ENCODE measurements around the gene SLC4A8.
A peak's percentile ranks its signal among the peaks of the same experiment; 100 is the strongest.

SLC4A8 gene

DNA sequence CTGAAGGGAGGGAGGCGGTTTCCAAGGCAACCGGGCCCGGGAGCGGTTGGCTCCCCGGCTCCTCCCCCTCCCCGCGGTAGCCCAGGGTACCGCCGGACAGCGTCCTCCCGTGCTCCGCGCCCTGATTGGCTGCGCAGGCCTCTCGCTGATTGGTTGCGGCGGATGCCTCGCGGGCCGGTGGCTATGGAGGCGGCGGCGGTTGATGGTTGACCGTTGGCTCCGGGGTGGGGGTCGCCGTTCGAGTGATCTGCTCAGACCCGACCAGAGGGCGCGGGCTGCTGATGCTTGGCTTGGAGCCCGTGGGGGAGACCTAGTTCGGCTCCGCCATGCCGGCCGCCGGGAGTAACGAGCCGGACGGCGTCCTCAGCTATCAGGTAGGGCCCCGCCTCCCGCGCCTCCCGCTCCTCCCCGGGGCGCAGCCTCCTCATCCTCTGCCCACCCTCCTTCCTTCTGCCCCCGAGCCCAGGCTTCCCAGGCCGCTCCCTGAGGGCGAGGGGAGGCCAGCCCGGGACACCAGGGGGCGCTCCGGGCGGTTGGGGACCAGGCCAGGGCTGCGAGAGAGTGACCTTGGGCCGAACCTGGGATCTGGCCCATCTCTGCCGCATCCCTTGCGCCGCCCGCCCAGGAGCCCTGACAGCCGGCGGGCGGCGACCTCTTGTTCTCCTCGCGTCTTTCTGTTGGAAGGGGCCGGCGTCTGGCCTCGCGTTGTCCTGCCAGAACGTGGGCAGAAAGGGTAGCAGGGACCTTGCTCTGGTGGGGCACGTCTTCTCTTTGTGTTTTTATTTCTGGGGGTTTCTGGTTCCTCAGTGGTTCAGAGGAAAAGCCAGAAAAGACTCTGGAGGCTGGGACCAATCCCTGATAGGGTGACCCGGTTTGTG is at the start of gene SLC4A8:
Gene SLC4A8 (plus strand): TSS at position 170 of the 878 bp plus-strand sequence. CDS start 157 bp downstream, at position 327.
- TF ChIP-seq, protein P1, sequence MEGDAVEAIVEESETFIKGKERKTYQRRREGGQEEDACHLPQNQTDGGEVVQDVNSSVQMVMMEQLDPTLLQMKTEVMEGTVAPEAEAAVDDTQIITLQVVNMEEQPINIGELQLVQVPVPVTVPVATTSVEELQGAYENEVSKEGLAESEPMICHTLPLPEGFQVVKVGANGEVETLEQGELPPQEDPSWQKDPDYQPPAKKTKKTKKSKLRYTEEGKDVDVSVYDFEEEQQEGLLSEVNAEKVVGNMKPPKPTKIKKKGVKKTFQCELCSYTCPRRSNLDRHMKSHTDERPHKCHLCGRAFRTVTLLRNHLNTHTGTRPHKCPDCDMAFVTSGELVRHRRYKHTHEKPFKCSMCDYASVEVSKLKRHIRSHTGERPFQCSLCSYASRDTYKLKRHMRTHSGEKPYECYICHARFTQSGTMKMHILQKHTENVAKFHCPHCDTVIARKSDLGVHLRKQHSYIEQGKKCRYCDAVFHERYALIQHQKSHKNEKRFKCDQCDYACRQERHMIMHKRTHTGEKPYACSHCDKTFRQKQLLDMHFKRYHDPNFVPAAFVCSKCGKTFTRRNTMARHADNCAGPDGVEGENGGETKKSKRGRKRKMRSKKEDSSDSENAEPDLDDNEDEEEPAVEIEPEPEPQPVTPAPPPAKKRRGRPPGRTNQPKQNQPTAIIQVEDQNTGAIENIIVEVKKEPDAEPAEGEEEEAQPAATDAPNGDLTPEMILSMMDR (IDR thresholded peaks at IDR 0.05; ENCODE audit: control insufficient read depth, insufficient read depth, low read depth, low read length, missing control alignments), result peak; percentile 92
- DNase-seq (ENCODE audit: low read depth), result peak; percentile 41
- H3K4me3 ChIP-seq (ENCODE audit: control insufficient read depth, low read depth, low read length), result peak within 1 kb of the TSS; percentile 94

DNA sequence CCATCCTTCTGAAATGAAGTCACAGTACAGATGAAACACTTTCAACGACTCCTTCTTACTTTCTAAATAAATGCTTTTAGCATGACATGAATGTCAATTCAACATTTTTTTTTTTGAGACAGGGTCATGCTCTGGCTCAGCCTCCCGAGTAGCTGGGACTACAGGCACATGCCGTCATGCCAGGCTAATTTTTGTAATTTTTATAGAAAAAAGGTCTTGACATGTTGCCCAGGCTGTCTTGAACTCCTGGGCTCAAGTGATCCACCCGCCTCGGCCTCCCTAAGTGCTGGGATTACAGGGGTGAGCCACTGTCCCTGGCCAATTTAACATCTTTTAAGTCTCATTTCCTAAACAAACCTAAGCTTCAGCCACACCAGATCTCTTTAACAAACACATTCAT is 49.8 kb upstream of the SLC4A8 start:
- TF ChIP-seq, protein P1 (IDR thresholded peaks at IDR 0.05; ENCODE audit: control insufficient read depth, insufficient read depth, low read depth, low read length, missing control alignments), result no peak
- H3K4me3 ChIP-seq (ENCODE audit: control insufficient read depth, low read depth, low read length), result no peak overlapping the region
- no peak for DNase-seq (ENCODE audit: low read depth)

DNA sequence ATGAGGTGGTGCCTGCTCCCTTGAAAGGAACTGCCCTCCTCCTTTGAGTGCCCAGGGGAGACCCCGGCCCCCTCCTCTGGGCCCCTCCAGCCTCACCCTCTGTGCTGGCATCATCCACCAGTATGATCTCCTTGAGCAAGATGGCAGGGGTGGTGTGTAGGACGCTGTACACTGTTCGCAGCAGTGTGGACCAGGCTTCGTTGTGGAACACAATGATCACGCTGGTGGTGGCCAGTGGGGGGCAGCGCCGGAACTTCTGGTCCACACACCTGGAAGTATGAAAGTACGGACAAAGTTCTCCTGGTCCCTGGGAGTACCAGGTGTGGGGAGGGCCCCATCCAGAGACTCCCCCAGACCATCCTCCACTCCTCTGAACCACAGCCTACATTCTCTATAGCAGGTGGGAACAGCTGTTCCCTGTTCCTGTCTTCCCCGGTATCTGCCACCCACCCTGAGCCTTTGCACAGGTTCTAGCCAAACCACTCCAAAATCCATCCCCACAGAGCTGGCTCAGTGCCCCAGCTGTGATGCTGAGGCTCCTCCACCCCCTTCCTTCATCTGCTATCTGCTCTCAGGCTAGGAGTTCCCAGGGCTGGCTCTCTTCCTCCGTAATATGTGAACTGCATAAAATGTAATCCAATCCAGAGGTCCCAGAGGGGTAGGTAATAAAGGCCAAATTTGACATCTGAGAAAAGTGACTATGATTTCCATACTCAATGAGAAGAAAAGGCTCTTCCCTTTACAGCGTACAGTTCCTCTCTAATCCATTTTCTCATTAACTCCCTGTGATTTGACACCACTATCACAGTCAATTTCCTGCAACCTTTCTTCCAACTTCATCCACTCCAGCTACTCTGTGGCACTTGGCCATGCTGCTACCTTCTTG is 47.3 kb upstream of the SLC4A8 start:
- TF ChIP-seq, protein P1 (IDR thresholded peaks at IDR 0.05; ENCODE audit: control insufficient read depth, insufficient read depth, low read depth, low read length, missing control alignments), result no peak
- H3K4me3 ChIP-seq (ENCODE audit: control insufficient read depth, low read depth, low read length), result no peak overlapping the region
- DNase-seq (ENCODE audit: low read depth), result no peak

DNA sequence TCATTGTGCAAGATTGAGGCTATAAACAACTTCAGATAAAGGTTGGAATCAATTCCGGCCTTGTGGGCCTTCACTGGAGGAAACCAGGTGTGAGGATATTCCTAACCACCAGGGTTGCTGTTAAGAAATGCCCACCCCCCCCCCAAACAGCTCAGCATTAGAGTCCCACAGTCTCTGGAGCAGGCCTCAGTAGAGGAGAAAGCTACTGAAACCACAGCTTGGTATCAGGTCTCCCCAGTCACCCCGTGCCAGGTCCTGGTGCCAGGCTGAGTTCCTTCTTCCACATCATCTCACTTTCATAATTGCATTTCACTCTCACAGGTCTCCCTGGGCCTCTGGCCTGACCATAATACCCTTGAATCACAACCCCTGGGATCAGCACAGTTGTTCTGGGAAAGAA is 45.9 kb upstream of the SLC4A8 start:
- no peak for DNase-seq (ENCODE audit: low read depth)
- TF ChIP-seq, protein P1 (IDR thresholded peaks at IDR 0.05; ENCODE audit: control insufficient read depth, insufficient read depth, low read depth, low read length, missing control alignments), result no peak
- no peak overlapping the region for H3K4me3 ChIP-seq (ENCODE audit: control insufficient read depth, low read depth, low read length)

DNA sequence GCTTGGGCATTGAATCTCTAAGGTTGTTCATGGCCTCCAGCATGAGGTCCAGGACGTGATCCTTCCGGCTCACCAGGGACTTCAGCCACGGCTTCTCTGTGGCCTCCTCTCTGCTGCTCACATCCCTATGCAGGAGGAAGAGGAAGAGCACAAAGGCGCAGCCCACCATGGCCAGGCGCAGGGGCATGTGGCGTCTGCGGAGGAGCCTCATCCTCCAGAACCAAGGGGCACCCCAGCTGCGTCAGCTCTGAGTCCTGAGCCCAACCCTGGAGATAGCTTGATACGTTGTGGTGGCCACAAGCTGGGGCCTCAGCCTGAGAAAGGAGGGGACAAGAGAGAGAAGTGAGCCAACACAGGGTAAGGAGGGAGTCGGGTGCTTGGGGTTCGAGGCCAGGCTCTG is 45.1 kb upstream of the SLC4A8 start:
- TF ChIP-seq, protein P1 (IDR thresholded peaks at IDR 0.05; ENCODE audit: control insufficient read depth, insufficient read depth, low read depth, low read length, missing control alignments), result no peak
- no peak for DNase-seq (ENCODE audit: low read depth)
- H3K4me3 ChIP-seq (ENCODE audit: control insufficient read depth, low read depth, low read length), result no peak overlapping the region

DNA sequence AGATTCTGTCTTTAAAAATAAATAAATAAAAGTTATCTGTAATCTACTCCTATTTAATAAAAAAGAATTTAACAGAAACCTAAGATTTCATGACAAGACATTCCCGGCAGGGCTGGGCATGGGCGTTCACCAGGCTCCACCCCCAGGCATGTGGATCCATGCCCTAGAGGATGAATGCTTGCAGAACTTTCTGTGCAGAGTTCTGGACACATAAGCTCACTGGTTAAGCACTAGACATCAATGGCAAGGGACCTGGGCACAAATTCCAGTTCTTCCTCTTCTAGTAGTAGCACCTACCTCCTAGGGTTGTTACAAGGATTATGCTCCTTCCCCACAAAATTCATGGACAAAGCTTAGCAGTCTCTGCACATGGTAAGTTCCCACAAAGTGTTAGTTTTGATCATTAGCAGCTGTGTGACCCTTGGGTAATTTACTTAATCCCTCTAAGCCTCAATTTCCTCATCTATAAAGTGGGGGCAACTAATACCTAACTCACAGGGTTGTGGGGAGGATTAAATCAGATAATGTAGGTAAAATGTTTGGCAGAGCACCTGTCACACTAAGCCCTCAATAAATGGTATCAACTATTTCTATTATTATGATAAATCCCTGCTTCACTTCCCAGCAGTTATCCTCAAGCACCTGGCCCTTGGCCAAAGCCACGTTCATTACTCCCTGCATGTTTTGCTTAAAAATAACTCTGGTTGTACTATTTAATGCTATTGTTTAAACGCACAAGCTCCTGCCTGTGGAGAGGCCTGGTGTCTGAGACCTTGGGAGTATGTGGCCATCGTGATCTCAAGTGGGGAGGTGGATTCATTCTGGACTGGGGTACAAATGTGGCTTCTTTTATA is 43.2 kb upstream of the SLC4A8 start:
- DNase-seq (ENCODE audit: low read depth), result no peak
- TF ChIP-seq, protein P1 (IDR thresholded peaks at IDR 0.05; ENCODE audit: control insufficient read depth, insufficient read depth, low read depth, low read length, missing control alignments), result no peak
- H3K4me3 ChIP-seq (ENCODE audit: control insufficient read depth, low read depth, low read length), result no peak overlapping the region

Measured in AG09309 (cell line).